B cell (primary cell): ENCODE results near the gene AMMECR1. TPM values are rescaled to one million over a fixed set of nuclear protein-coding genes. Genes with fewer than 3 reads are reported as not detected.

Experiments used
- ATAC-seq: fragments of 200-7000 bp; cut with Tn5 transposase; one replicate; pipeline ENCODE4 v1.10.0; 2021; ENCODE audit warnings: low read depth, mild to moderate bottlenecking, moderate number of reproducible peaks, moderate library complexity
- CTCF ChIA-PET: fragments of 350-600 bp; sonication (Branson Sonifier 250); formaldehyde crosslinking; loops from one replicate; lab custom pipeline; 2021; ENCODE audit warnings: antibody characterized with exemption, inconsistent platforms; lab: Charles Lee
- POLR2A ChIA-PET: fragments of 350-600 bp; sonication (Branson Sonifier 250); formaldehyde crosslinking; loops from one replicate; lab custom pipeline; 2021; ENCODE audit warnings: antibody characterized with exemption; lab: Charles Lee
- DNase-seq: peaks from one replicate; pipeline ENCODE4 v3.0.0; 2013
- H2AFZ ChIP-seq: 2 replicates; pipeline ENCODE4 v1.6.1; 2012; ENCODE audit warnings: mild to moderate bottlenecking, low read depth, low read length; ENCODE audit not compliant: insufficient read depth, poor library complexity, severe bottlenecking
- H3K27ac ChIP-seq, 2 donors: 1 replicate in 1 of 2; 2 replicates in 1 of 2; pipeline ENCODE4 v1.5.1; 2012 to 2013; ENCODE audit warnings: low read length in 2 of 2, mild to moderate bottlenecking in 2 of 2, moderate library complexity in 1 of 2
- H3K27me3 ChIP-seq, 4 experiments: fragments of 200-600 bp in 1 of 4; sonication (generic) in 1 of 4; replicated peaks in 1 of 4; 1 replicate in 2 of 4; 2 replicates in 2 of 4; pipeline versions ENCODE4 v1.6.1 to v1.7.0; 2013 to 2016; ENCODE audit warnings: low read length in 3 of 4, mild to moderate bottlenecking in 2 of 4, mixed read lengths in 1 of 4, moderate library complexity in 1 of 4; ENCODE audit not compliant: insufficient read depth in 4 of 4, control insufficient read depth in 3 of 4; ENCODE audit errors: control extremely low read depth in 1 of 4
- H3K36me3 ChIP-seq, 2 experiments: replicated peaks in 1 of 2; 1 replicate in 1 of 2; 2 replicates in 1 of 2; pipeline versions ENCODE4 v1.6.1 to v1.7.1; 2013; ENCODE audit warnings: low read length in 1 of 2; ENCODE audit not compliant: insufficient read depth in 2 of 2, control insufficient read depth in 1 of 2; ENCODE audit errors: control extremely low read depth in 1 of 2, extremely low read depth in 1 of 2
- H3K4me1 ChIP-seq, 2 donors: fragments of 200-600 bp in 1 of 2; sonication (generic) in 1 of 2; 1 replicate in 1 of 2; 2 replicates in 1 of 2; pipeline versions ENCODE4 v1.5.1 to v1.6.1; 2013 to 2017; ENCODE audit warnings: low read length in 2 of 2; ENCODE audit not compliant: control insufficient read depth in 2 of 2, insufficient read depth in 2 of 2
- H3K4me2 ChIP-seq: replicated peaks from 2 replicates; pipeline ENCODE3; 2012; ENCODE audit warnings: mild to moderate bottlenecking, low read depth, low read length; ENCODE audit not compliant: poor library complexity, severe bottlenecking
- H3K4me3 ChIP-seq, 5 experiments: fragments of 200-600 bp in 1 of 5; sonication (generic) in 1 of 5; 1 replicate in 3 of 5; 2 replicates in 2 of 5; pipeline versions ENCODE4 v1.5.1 to v1.7.0; 2011 to 2016; ENCODE audit warnings: low read length in 4 of 5, mild to moderate bottlenecking in 4 of 5, low read depth in 2 of 5, control low read depth in 1 of 5, moderate library complexity in 1 of 5; ENCODE audit not compliant: insufficient read depth in 1 of 5; ENCODE audit errors: control extremely low read depth in 1 of 5, extremely low read depth in 1 of 5
- H3K79me2 ChIP-seq: fragments of 200-600 bp; sonication (generic); one replicate; pipeline ENCODE4 v1.6.0; 2016; ENCODE audit warnings: low read length; ENCODE audit not compliant: control insufficient read depth, insufficient read depth
- H3K9ac ChIP-seq: fragments of 200-600 bp; sonication (generic); 2 replicates; pipeline ENCODE4 v1.6.1; 2017; ENCODE audit warnings: mild to moderate bottlenecking, low read length, moderate library complexity
- H3K9me3 ChIP-seq, 3 donors: one replicate each; pipeline versions ENCODE4 v1.6.1 to v1.7.1; 2013; ENCODE audit warnings: low read length in 2 of 3; ENCODE audit not compliant: control insufficient read depth in 2 of 3, insufficient read depth in 1 of 3; ENCODE audit errors: control extremely low read depth in 1 of 3
- H4K20me1 ChIP-seq: 2 replicates; pipeline ENCODE4 v1.6.0; 2012; ENCODE audit warnings: mild to moderate bottlenecking, low read length; ENCODE audit not compliant: insufficient read depth, control insufficient read depth, poor library complexity, severe bottlenecking
- H3K27ac Mint-ChIP-seq: one replicate; pipeline ENCODE4 v1.8.0; 2021; ENCODE audit warnings: mixed read lengths
- H3K27me3 Mint-ChIP-seq: one replicate; pipeline ENCODE4 v1.8.0; 2021; ENCODE audit warnings: mixed read lengths
- H3K4me1 Mint-ChIP-seq: one replicate; pipeline ENCODE4 v1.8.0; 2021; ENCODE audit warnings: mixed read lengths
- H3K4me3 Mint-ChIP-seq: one replicate; pipeline ENCODE4 v1.8.0; 2021; ENCODE audit warnings: mixed read lengths
- H3K9me3 Mint-ChIP-seq: one replicate; pipeline ENCODE4 v1.8.0; 2022; ENCODE audit warnings: mixed read lengths; ENCODE audit not compliant: insufficient read depth
- EZH2 ChIP-seq: IDR thresholded peaks from 2 replicates; pipeline ENCODE4 v1.6.1; 2012; ENCODE audit warnings: borderline replicate concordance, low read depth, mild to moderate bottlenecking, moderate library complexity, low read length; ENCODE audit not compliant: insufficient read depth, poor library complexity, severe bottlenecking
- WGBS: methylation state at CpG from one replicate; pipeline ENCODE4 v1.1.5; 2013; ENCODE audit warnings: missing lambda C conversion rate; ENCODE audit not compliant: insufficient coverage; 5-methylcytosine and 5-hydroxymethylcytosine counted together
- intact Hi-C: fragments of 100-400 bp; cut with micrococcal nuclease; formaldehyde crosslinking; loops from one replicate; pipeline ENCODE4 v1.10.0; 2022
- polyA plus RNA-seq: library from polyadenylated mRNA; depleted of rRNA; stranded (reverse); fragments of >200 nt; gene quantifications from 2 replicates; pipeline ENCODE4 v1.2.3, GENCODE V29; 2012
- total RNA-seq, 2 donors: library from RNA; stranded (reverse); fragments of 120-200 nt in 1 of 2; gene quantifications; 1 replicate in 1 of 2; 2 replicates in 1 of 2; pipeline versions ENCODE4 v1.2.3 to v1.2.4, GENCODE V29; 2013 to 2022
- TF ChIP-seq, protein P1 (sequence below): fragments of 200-600 bp; IDR thresholded peaks from one replicate; pipeline ENCODE4 v1.8.0; 2022; ENCODE audit warnings: antibody characterized with exemption, mild to moderate bottlenecking

AMMECR1 gene
- total and polyA plus RNA-seq, 2 donors (not counting 1 experiment from before 2014, with no cell fraction given) = 5.7 to 12.7 TPM

GRCh38 chrX:110304884-110305283 lies 13.0 kb downstream of the AMMECR1 start:
- Histone ChIP-seq H3K36me3 (no peaks in the 10 kb centered on the region), H3K27ac (no peak overlapping the region), H3K4me1 (no peaks in the 10 kb centered on the region), H3K9me3 (no peaks in the 10 kb centered on the region), H3K27me3 (no peaks in the 10 kb centered on the region), H4K20me1 (no peaks in the 10 kb centered on the region), H3K9ac (no peak overlapping the region), H3K4me2 (no peak overlapping the region), H3K79me2 (peaks cover 33% of the 10 kb centered on the region), H3K4me3 (no peak overlapping the region), H2AFZ (no peak overlapping the region)
- DNase-seq = no peak
- intact Hi-C loops = no loop called here
- Mint-ChIP-seq H3K4me1 (peaks cover 17% of the 10 kb centered on the region), H3K4me3 (no peak overlapping the region), H3K27me3 (no peaks in the 10 kb centered on the region), H3K9me3 (no peaks in the 10 kb centered on the region), H3K27ac (no peak overlapping the region)
- ChIA-PET POLR2A (no interaction called here), CTCF (no interaction called here)
- TF ChIP-seq, protein P1, sequence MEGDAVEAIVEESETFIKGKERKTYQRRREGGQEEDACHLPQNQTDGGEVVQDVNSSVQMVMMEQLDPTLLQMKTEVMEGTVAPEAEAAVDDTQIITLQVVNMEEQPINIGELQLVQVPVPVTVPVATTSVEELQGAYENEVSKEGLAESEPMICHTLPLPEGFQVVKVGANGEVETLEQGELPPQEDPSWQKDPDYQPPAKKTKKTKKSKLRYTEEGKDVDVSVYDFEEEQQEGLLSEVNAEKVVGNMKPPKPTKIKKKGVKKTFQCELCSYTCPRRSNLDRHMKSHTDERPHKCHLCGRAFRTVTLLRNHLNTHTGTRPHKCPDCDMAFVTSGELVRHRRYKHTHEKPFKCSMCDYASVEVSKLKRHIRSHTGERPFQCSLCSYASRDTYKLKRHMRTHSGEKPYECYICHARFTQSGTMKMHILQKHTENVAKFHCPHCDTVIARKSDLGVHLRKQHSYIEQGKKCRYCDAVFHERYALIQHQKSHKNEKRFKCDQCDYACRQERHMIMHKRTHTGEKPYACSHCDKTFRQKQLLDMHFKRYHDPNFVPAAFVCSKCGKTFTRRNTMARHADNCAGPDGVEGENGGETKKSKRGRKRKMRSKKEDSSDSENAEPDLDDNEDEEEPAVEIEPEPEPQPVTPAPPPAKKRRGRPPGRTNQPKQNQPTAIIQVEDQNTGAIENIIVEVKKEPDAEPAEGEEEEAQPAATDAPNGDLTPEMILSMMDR = no peak
- no peak for TF ChIP-seq EZH2
- ATAC-seq = no peak

DNA sequence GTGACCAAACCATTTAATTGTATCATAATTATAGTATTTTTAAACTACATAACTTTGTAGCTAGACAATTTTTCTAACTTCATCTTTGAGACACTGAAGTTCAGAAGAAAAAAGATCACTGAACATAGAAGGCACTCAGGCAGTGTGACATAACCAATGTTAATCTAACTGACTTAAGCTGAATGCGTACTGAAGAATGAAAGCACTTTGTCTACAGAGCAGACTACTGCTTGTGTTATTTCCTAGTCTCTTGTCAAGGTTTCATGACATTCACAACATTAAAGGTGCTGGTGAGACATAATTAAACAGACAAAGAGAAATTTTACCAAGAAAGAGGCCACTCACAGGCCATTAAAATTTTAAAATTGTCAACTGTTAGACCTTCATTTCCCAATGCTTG lies 13.5 kb downstream of the AMMECR1 start:
- no CpG with 5 or more reads among the region's 1 CpG for WGBS
- H2AFZ ChIP-seq = no peak overlapping the region
- H3K9me3 Mint-ChIP-seq = no peaks in the 10 kb centered on the region
- H3K9me3 ChIP-seq = no peaks in the 10 kb centered on the region
- H3K27ac ChIP-seq = no peak overlapping the region
- ChIA-PET POLR2A (no interaction called here), CTCF (interaction anchor here (1.1 kb wide), 1 partner anchor 18 kb away, joined by 3 read pairs; no protein-coding TSS in a partner anchor)
- no peaks in the 10 kb centered on the region for H3K4me1 ChIP-seq
- no peak for ATAC-seq
- H3K27me3 Mint-ChIP-seq = no peaks in the 10 kb centered on the region
- no peak for TF ChIP-seq EZH2
- TF ChIP-seq, protein P1 = no peak
- no peak overlapping the region for H3K4me3 Mint-ChIP-seq
- no peak overlapping the region for H3K4me3 ChIP-seq
- no peaks in the 10 kb centered on the region for H3K36me3 ChIP-seq
- H3K9ac ChIP-seq = no peak overlapping the region
- H3K4me2 ChIP-seq = no peak overlapping the region
- intact Hi-C loops = no loop called here
- H3K4me1 Mint-ChIP-seq = peaks cover 16% of the 10 kb centered on the region
- no peak for DNase-seq
- no peak overlapping the region for H3K27ac Mint-ChIP-seq
- no peaks in the 10 kb centered on the region for H3K27me3 ChIP-seq
- peaks cover 28% of the 10 kb centered on the region for H3K79me2 ChIP-seq
- no peaks in the 10 kb centered on the region for H4K20me1 ChIP-seq
